ENCODE results near the gene FAM153A. TPM values are rescaled to one million over a fixed set of nuclear protein-coding genes. Genes with fewer than 3 reads are reported as not detected.
"Not testable (repeated sequence)": the region's sequence is repeated elsewhere in the genome, so short reads cannot be mapped to it uniquely, and the experiment has no call there.

The FAM153A gene
- polyA plus RNA-seq (2013, experiment 1 of 2) = not detected
- polyA plus RNA-seq (2013, experiment 2 of 2) = not detected

GRCh38 chr5:177782792-177783633 lies at the start of gene FAM153A:
FAM153A (minus strand) TSS chr5:177782899.
- H3K9me3 ChIP-seq (ENCODE audit: control insufficient read depth, low read length); H3K4me3 ChIP-seq (ENCODE audit: extremely low read depth, insufficient read depth, low read length, poor library complexity, severe bottlenecking); H3K27ac ChIP-seq (ENCODE audit: low read depth, low read length, severe bottlenecking); H3K4me1 ChIP-seq (ENCODE audit: control insufficient read depth, insufficient read depth, low read length, poor library complexity, severe bottlenecking); H3K36me3 ChIP-seq (ENCODE audit: control insufficient read depth, insufficient read depth, low read length): not testable (repeated sequence)
- WGBS, 2 experiments (ENCODE audit: insufficient coverage in 2 of 2) = no CpG with 5 or more reads among the region's 67 CpGs

GRCh38 chr5:177832287-177832686 lies 49.6 kb upstream of the FAM153A start:
- not testable (repeated sequence) for H3K4me3 ChIP-seq (ENCODE audit: extremely low read depth, insufficient read depth, low read length, poor library complexity, severe bottlenecking); H3K9me3 ChIP-seq (ENCODE audit: control insufficient read depth, low read length); H3K4me1 ChIP-seq (ENCODE audit: control insufficient read depth, insufficient read depth, low read length, poor library complexity, severe bottlenecking); H3K36me3 ChIP-seq (ENCODE audit: control insufficient read depth, insufficient read depth, low read length); H3K27ac ChIP-seq (ENCODE audit: low read depth, low read length, severe bottlenecking)
- no CpG with 5 or more reads among the region's 4 CpGs for WGBS, 2 experiments (ENCODE audit: insufficient coverage in 2 of 2)

GRCh38 chr5:177826073-177826472 lies 43.4 kb upstream of the FAM153A start:
- not testable (repeated sequence) for H3K36me3 ChIP-seq (ENCODE audit: control insufficient read depth, insufficient read depth, low read length); H3K27ac ChIP-seq (ENCODE audit: low read depth, low read length, severe bottlenecking); H3K4me1 ChIP-seq (ENCODE audit: control insufficient read depth, insufficient read depth, low read length, poor library complexity, severe bottlenecking); H3K4me3 ChIP-seq (ENCODE audit: extremely low read depth, insufficient read depth, low read length, poor library complexity, severe bottlenecking); H3K9me3 ChIP-seq (ENCODE audit: control insufficient read depth, low read length)
- no CpG with 5 or more reads among the region's 4 CpGs for WGBS, 2 experiments (ENCODE audit: insufficient coverage in 2 of 2)

- H3K9me3 ChIP-seq (ENCODE audit: control insufficient read depth, low read length); H3K4me1 ChIP-seq (ENCODE audit: control insufficient read depth, insufficient read depth, low read length, poor library complexity, severe bottlenecking); H3K4me3 ChIP-seq (ENCODE audit: extremely low read depth, insufficient read depth, low read length, poor library complexity, severe bottlenecking); H3K36me3 ChIP-seq (ENCODE audit: control insufficient read depth, insufficient read depth, low read length); H3K27ac ChIP-seq (ENCODE audit: low read depth, low read length, severe bottlenecking): not testable (repeated sequence)
- no CpG with 5 or more reads among the region's 2 CpGs for WGBS, 2 experiments (ENCODE audit: insufficient coverage in 2 of 2)
Observed at GRCh38 chr5:177824776-177825175, 42.1 kb upstream of the FAM153A start.

- no CpG with 5 or more reads among the region's 3 CpGs for WGBS, 2 experiments (ENCODE audit: insufficient coverage in 2 of 2)
- H3K27ac ChIP-seq (ENCODE audit: low read depth, low read length, severe bottlenecking); H3K9me3 ChIP-seq (ENCODE audit: control insufficient read depth, low read length); H3K36me3 ChIP-seq (ENCODE audit: control insufficient read depth, insufficient read depth, low read length); H3K4me1 ChIP-seq (ENCODE audit: control insufficient read depth, insufficient read depth, low read length, poor library complexity, severe bottlenecking); H3K4me3 ChIP-seq (ENCODE audit: extremely low read depth, insufficient read depth, low read length, poor library complexity, severe bottlenecking): not testable (repeated sequence)
Observed at GRCh38 chr5:177822489-177822888, 39.8 kb upstream of the FAM153A start.

GRCh38 chr5:177819664-177820063 lies 37.0 kb upstream of the FAM153A start:
- H3K36me3 ChIP-seq (ENCODE audit: control insufficient read depth, insufficient read depth, low read length); H3K27ac ChIP-seq (ENCODE audit: low read depth, low read length, severe bottlenecking); H3K9me3 ChIP-seq (ENCODE audit: control insufficient read depth, low read length); H3K4me1 ChIP-seq (ENCODE audit: control insufficient read depth, insufficient read depth, low read length, poor library complexity, severe bottlenecking); H3K4me3 ChIP-seq (ENCODE audit: extremely low read depth, insufficient read depth, low read length, poor library complexity, severe bottlenecking): not testable (repeated sequence)
- WGBS, 2 experiments (ENCODE audit: insufficient coverage in 2 of 2) = no CpG with 5 or more reads among the region's 1 CpG

- H3K36me3 ChIP-seq (ENCODE audit: control insufficient read depth, insufficient read depth, low read length); H3K27ac ChIP-seq (ENCODE audit: low read depth, low read length, severe bottlenecking); H3K4me1 ChIP-seq (ENCODE audit: control insufficient read depth, insufficient read depth, low read length, poor library complexity, severe bottlenecking); H3K9me3 ChIP-seq (ENCODE audit: control insufficient read depth, low read length); H3K4me3 ChIP-seq (ENCODE audit: extremely low read depth, insufficient read depth, low read length, poor library complexity, severe bottlenecking): not testable (repeated sequence)
- WGBS, 2 experiments (ENCODE audit: insufficient coverage in 2 of 2) = no CpG with 5 or more reads among the region's 2 CpGs
Observed at GRCh38 chr5:177812814-177813425, 30.2 kb upstream of the FAM153A start.

- WGBS, 2 experiments (ENCODE audit: insufficient coverage in 2 of 2) = no CpG with 5 or more reads among the region's 6 CpGs
Observed at GRCh38 chr5:177812160-177812743, 29.6 kb upstream of the FAM153A start.

GRCh38 chr5:177809209-177809913 lies 26.7 kb upstream of the FAM153A start:
- WGBS, 2 experiments (ENCODE audit: insufficient coverage in 2 of 2) = no CpG with 5 or more reads among the region's 11 CpGs
- H3K4me3 ChIP-seq (ENCODE audit: extremely low read depth, insufficient read depth, low read length, poor library complexity, severe bottlenecking); H3K27ac ChIP-seq (ENCODE audit: low read depth, low read length, severe bottlenecking); H3K36me3 ChIP-seq (ENCODE audit: control insufficient read depth, insufficient read depth, low read length); H3K9me3 ChIP-seq (ENCODE audit: control insufficient read depth, low read length); H3K4me1 ChIP-seq (ENCODE audit: control insufficient read depth, insufficient read depth, low read length, poor library complexity, severe bottlenecking): not testable (repeated sequence)

More at GRCh38 chr5:177812160-177812743, 29.6 kb upstream of the FAM153A start:
- H3K27ac ChIP-seq (ENCODE audit: low read depth, low read length, severe bottlenecking); H3K4me1 ChIP-seq (ENCODE audit: control insufficient read depth, insufficient read depth, low read length, poor library complexity, severe bottlenecking); H3K4me3 ChIP-seq (ENCODE audit: extremely low read depth, insufficient read depth, low read length, poor library complexity, severe bottlenecking); H3K9me3 ChIP-seq (ENCODE audit: control insufficient read depth, low read length); H3K36me3 ChIP-seq (ENCODE audit: control insufficient read depth, insufficient read depth, low read length): not testable (repeated sequence)

GRCh38 chr5:177808420-177808819 lies 25.7 kb upstream of the FAM153A start:
- not testable (repeated sequence) for H3K4me1 ChIP-seq (ENCODE audit: control insufficient read depth, insufficient read depth, low read length, poor library complexity, severe bottlenecking); H3K27ac ChIP-seq (ENCODE audit: low read depth, low read length, severe bottlenecking); H3K4me3 ChIP-seq (ENCODE audit: extremely low read depth, insufficient read depth, low read length, poor library complexity, severe bottlenecking); H3K36me3 ChIP-seq (ENCODE audit: control insufficient read depth, insufficient read depth, low read length); H3K9me3 ChIP-seq (ENCODE audit: control insufficient read depth, low read length)
- WGBS, 2 experiments (ENCODE audit: insufficient coverage in 2 of 2) = no CpG with 5 or more reads among the region's 12 CpGs
